ENCODE data around the gene SYT1.

DNA sequence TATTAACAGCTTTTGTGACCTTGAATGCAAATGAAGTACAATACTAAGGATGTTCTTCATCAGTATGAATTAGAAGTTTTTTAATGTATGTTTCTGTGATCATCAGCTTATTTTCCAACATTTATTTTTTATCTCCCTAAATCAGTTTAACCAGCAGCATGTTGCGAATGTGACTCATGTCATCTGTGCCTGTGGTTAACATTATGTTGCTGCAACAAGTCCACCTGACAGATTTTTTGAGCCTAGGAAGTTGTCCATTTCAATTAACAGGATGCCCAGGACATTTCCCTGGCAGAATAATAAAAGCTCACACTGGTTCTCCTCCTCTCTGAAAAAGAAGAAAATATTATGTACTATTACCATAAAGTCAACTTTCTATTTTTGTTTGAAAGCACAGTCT lies 155.5 kb downstream of the SYT1 start:
- TF ChIP-seq POLR2AphosphoS5 (IDR thresholded peaks at IDR 0.05) (no peak), POLR2A (IDR thresholded peaks at IDR 0.05) (no peak)
- TF ChIP-seq, protein P1, sequence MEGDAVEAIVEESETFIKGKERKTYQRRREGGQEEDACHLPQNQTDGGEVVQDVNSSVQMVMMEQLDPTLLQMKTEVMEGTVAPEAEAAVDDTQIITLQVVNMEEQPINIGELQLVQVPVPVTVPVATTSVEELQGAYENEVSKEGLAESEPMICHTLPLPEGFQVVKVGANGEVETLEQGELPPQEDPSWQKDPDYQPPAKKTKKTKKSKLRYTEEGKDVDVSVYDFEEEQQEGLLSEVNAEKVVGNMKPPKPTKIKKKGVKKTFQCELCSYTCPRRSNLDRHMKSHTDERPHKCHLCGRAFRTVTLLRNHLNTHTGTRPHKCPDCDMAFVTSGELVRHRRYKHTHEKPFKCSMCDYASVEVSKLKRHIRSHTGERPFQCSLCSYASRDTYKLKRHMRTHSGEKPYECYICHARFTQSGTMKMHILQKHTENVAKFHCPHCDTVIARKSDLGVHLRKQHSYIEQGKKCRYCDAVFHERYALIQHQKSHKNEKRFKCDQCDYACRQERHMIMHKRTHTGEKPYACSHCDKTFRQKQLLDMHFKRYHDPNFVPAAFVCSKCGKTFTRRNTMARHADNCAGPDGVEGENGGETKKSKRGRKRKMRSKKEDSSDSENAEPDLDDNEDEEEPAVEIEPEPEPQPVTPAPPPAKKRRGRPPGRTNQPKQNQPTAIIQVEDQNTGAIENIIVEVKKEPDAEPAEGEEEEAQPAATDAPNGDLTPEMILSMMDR (IDR thresholded peaks at IDR 0.05): no peak
